GM19351 (cell line): ENCODE measurements around the gene ACIN1.
"Not testable (repeated sequence)": the region's sequence is repeated elsewhere in the genome, so short reads cannot be mapped to it uniquely, and the experiment has no call there.

ENCODE experiments used
- ATAC-seq: cut with Tn5 transposase; IDR thresholded peaks from one replicate; pipeline ENCODE4 v1.9.1; 2021; ENCODE audit warnings: mild to moderate bottlenecking, moderate library complexity; ENCODE audit not compliant: unreplicated experiment

Gene ACIN1

GRCh38 chr14:23123419-23123818 is 28.5 kb upstream of the ACIN1 start:
- no peak for ATAC-seq

GRCh38 chr14:23122086-23122485 is 27.1 kb upstream of the ACIN1 start:
- ATAC-seq, result no peak

GRCh38 chr14:23121361-23121771 is 26.4 kb upstream of the ACIN1 start:
- peak; percentile 56 for ATAC-seq

GRCh38 chr14:23120541-23121251 is 25.8 kb upstream of the ACIN1 start:
- peak; percentile 74 for ATAC-seq

- no peak for ATAC-seq
These were observed 24.7 kb upstream of the ACIN1 start for GRCh38 chr14:23119363-23120327.

GRCh38 chr14:23118506-23119362 is 23.8 kb upstream of the ACIN1 start, which contains the start of gene CEBPE:
Gene CEBPE (minus strand): TSS chr14:23119255. CDS start chr14:23119091, 164 bp downstream.
- no peak for ATAC-seq

GRCh38 chr14:23117371-23118020 is 22.6 kb upstream of the ACIN1 start:
- ATAC-seq, result no peak

- ATAC-seq, result no peak
These were observed 21.0 kb upstream of the ACIN1 start for GRCh38 chr14:23115918-23116317.

- no peak for ATAC-seq
These were observed 20.2 kb upstream of the ACIN1 start for GRCh38 chr14:23115039-23115731.

- ATAC-seq, result no peak
These were observed 19.7 kb upstream of the ACIN1 start for GRCh38 chr14:23114669-23115038.

- ATAC-seq, result no peak
These were observed 19.2 kb upstream of the ACIN1 start for GRCh38 chr14:23114120-23114458.

- ATAC-seq, result no peak
These were observed 18.6 kb upstream of the ACIN1 start for GRCh38 chr14:23113431-23114119.

GRCh38 chr14:23112359-23113178 is 17.6 kb upstream of the ACIN1 start:
- ATAC-seq, result no peak

- ATAC-seq, result no peak
These were observed 15.8 kb upstream of the ACIN1 start for GRCh38 chr14:23110579-23111365.

GRCh38 chr14:23109769-23110168 is 14.8 kb upstream of the ACIN1 start:
- ATAC-seq, result no peak

- not testable (repeated sequence) for ATAC-seq
These were observed 13.2 kb upstream of the ACIN1 start for GRCh38 chr14:23108169-23108568.

- ATAC-seq, result not testable (repeated sequence)
These were observed 12.7 kb upstream of the ACIN1 start for GRCh38 chr14:23107620-23108019.

GRCh38 chr14:23106747-23107045 is 11.8 kb upstream of the ACIN1 start:
- no peak for ATAC-seq
